HG03066 (cell line): Measurements from ENCODE around the gene NFASC.

ENCODE experiments used
- ATAC-seq: cut with Tn5 transposase; IDR thresholded peaks from one replicate; pipeline ENCODE4 v1.9.1; 2021; ENCODE audit warnings: low read depth; ENCODE audit not compliant: unreplicated experiment

NFASC gene

DNA sequence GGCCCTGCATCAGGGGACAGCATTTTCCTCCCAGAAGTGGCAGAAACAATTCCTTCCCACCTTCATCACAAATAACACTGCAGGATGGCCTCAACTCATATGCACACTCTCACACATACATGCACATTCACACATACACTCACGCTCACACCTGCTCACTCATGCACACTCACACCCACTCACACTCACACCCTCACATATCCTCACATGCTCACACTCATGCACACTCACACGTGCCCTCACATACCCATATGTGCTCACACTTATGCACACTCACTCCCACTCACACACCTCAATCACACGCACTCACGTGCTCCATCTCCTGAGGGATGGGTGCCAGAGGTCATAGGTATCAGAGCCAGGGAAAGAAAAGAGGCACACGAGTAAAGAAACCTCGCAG, 77.1 kb downstream of the NFASC start:
- no peak for ATAC-seq

DNA sequence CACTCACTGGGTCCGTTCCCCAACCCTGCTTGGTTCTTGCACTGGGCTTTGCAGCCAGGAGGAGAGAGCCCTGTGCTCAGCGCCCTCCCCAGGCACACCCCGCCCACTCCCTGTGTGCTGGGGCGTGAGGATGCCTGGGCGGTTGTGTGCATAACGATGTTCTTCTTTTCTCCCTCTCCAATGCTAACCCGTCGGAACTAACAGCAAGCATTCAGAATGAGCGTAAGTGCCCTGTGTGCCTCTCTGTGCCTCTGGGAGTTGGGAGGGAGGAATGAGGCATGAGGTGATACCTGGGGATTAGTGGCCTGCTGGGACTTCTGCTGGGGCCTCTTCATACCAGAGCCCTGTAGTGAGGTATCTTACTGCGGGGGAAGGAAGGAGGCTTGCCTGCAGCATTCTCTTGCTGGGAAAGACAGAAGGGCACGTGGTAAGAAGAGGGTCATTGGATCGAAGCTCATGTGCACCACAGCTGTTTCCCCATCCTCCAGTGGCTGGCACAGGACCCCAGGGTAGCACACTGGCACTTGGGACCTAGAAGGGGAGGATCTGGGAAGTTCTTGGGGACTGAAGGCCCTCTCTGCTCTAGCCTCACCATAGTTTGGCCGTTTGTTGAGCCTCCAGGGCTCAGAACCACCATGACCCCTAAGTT, 79.8 kb downstream of the NFASC start:
- no peak for ATAC-seq

- ATAC-seq, result no peak
These were observed 88.0 kb downstream of the NFASC start for GRCh38 chr1:204958317-204959307.

DNA sequence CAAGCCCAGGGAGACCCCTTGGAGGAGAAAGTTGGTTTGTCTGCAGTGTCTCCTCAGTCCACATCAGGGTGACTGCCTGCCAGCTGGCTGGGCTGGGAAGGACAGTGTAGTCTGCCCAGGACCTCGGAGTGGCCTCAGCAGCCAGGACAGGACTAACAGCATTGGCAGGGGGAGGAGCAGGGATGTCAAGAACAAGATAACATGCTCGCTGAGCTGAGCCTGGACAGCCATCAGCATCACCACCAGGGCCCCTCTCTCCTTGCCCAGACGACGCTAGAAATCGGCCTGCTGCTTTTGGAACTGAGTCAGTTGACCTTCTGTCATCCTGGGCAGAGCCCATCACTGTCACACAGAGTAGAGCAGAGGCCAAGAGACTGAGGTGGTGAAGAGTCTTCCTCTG, 88.7 kb downstream of the NFASC start:
- no peak for ATAC-seq

DNA sequence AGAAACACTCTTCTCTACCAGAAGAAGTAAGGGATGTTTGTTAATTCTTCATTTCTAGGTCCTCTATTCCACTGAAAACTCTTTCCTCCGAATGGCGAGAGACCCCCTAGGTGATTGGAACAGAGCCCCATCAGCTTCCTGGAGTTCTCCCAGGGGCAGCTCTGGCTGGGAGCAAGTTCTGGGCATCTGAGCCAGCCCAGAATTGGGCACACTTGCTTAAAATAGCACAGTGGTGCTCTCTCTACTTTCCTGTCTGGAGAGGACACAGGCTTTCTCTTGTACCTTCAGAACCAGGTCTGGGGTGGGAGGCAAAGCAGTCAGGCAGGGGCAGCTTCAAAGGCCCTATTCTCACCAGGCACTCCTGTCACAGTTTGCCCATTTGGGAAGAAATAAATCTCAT, 89.2 kb downstream of the NFASC start:
- no peak for ATAC-seq

GRCh38 chr1:204960306-204961125, 89.9 kb downstream of the NFASC start:
- no peak for ATAC-seq

GRCh38 chr1:204961765-204962419, 91.2 kb downstream of the NFASC start:
- no peak for ATAC-seq

GRCh38 chr1:204962742-204963632, 92.3 kb downstream of the NFASC start:
- ATAC-seq, result no peak

- no peak for ATAC-seq
These were observed 96.8 kb downstream of the NFASC start for GRCh38 chr1:204967451-204967850.

GRCh38 chr1:204968135-204968534, 97.5 kb downstream of the NFASC start:
- ATAC-seq, result no peak

GRCh38 chr1:204968951-204969350, 98.3 kb downstream of the NFASC start:
- ATAC-seq, result no peak

DNA sequence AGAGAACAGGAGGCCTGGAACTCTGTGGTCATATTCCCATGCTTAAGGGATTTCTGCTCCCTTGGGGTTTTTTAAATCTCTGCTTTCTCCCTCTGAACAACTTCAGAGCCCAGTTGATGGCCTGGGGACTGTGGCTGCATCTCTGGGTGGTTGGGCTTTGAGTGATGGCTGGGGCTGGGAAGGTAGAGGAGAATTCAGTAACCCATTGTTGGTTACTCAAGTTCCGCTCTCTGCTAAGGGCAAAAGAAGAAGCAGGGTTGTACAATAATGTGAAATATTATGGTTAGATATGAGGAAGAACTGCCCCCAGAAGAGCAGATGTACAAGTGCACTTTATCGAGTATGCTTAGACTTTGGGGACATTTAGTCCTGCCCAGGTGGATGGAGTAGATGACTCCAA, 100.3 kb downstream of the NFASC start:
- ATAC-seq, result no peak

DNA sequence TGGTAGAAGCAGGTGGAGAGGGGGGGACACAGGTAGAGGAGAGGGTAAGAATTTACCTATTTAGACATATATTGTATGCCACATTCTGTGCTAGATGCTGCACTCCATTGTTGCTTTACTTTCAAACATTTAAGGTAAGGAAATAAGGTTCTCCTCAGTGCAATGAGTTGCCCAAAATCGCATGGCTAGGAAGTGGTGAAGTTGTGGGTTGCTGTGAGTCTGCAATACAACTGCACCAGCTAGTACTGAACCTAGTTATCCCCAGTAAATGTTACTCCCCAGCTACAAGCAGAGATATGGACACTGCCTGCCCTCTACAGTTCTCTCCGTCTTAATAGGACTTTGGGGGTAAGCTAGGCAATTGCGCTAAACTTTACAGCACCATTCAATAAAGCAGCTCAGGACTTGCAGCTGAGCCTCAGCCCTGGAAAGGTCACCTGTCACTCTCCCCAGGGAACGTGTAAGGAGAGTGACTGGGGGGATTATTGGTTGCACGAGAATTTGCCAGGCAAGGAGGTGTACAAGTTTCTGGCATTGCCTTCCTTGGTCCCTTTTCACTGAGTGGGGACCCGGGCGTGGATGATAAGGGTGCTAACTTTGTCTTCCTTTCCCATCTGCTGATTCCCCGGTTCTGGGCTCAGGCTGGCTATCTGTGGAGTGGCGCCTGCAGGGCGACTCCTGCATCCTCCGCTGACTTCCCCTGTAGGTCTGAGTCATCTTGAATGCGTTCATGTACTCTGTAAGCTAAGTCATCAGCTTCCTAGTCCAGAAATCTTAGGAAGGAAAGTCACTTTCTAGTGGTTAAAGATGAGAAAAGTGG, 101.1 kb downstream of the NFASC start:
- ATAC-seq, result no peak

- no peak for ATAC-seq
These were observed 101.8 kb downstream of the NFASC start for GRCh38 chr1:204972426-204972825.

DNA sequence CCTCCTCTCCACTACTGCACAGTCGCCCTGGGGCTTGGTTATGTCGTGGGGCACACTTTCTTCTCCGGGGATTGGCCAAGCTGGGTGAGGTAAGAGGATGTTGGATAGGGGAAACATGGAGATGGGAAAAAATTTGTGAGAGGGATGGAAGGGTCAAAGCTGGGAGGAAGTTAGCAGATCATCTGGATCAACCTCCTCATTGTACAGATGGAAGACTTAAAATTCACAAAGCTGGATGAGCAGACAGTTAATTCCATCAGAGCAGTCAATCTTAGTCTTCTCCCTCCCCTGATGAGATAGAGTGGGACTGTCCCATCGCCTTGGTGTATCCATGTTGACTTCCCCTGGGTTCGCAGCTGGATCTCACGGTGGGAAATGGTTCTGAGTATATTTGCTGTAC, 102.8 kb downstream of the NFASC start:
- no peak for ATAC-seq

- no peak for ATAC-seq
These were observed 103.7 kb downstream of the NFASC start for GRCh38 chr1:204974327-204974726.

DNA sequence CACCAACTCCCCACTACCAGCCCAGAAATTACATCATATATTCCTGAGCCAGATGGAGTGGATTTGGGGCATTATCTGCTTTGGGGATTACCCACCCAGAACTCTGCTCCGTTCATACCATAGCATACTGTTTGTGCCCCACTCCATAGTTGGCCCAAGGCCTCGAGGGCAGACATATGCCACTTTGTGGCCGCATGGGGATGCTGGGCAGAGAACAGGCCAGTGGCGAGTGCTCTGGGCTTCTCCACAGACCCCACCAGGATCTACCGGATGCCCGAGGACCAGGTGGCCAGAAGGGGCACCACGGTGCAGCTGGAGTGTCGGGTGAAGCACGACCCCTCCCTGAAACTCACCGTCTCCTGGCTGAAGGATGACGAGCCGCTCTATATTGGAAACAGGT, 104.4 kb downstream of the NFASC start:
- ATAC-seq, result no peak

GRCh38 chr1:204975568-204976235, 105.0 kb downstream of the NFASC start:
- ATAC-seq, result no peak
